Amygdala (tissue), 56 donors: Measurements from ENCODE around the gene ETDC.
A peak's percentile ranks its signal among the peaks of the same experiment; 100 is the strongest.

Experiments
- DNase-seq, 56 donors: peaks; one replicate each; lab custom pipeline; 2025; lab: John Stamatoyannopoulos, UW

The ETDC gene

DNA sequence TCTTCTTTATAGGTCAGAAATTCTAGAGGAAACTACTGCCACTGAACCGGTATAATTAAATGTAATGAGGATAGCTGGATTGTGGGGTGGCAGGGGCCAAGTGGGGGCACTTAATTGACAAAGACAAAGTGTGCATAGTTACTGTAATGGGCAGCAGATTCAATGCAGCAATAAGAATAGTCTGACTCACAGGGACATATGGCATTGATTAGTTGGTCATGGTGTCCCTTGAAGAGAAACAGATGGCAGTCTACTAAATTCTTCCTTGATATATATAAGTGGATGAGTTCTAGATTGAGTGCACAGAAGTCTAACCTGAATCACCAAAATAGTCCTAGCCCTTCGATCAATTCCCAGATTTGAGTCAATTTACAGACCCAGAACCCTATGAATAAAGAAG is 31.6 kb downstream of the ETDC start:
- no peak for DNase-seq

DNA sequence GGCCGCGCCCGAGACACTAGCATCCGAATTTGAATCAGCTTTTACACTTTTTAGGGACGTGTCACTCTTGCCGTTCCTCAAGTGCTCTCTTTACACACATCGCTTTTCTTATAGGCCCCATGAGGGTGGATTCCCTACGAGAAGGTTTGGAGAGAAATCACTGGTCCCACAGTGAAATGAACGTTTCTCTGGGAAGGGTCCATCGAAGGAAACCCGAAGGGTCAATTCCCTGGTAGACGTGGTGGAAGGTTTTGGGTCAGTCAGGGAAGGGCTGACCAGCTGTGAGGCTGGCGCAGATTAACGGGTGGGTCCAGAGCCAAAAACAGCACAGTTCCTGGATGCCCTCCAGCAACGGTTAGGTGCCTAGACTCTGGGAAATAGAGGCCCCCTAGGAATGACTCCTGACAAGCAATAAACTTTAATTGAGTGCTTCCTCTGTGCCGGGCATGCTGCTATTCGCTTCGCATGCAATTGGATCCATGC is 35.9 kb downstream of the ETDC start:
- DNase-seq: peak in 7 of 56 donors; percentile 0 to 11 (median 4)

DNA sequence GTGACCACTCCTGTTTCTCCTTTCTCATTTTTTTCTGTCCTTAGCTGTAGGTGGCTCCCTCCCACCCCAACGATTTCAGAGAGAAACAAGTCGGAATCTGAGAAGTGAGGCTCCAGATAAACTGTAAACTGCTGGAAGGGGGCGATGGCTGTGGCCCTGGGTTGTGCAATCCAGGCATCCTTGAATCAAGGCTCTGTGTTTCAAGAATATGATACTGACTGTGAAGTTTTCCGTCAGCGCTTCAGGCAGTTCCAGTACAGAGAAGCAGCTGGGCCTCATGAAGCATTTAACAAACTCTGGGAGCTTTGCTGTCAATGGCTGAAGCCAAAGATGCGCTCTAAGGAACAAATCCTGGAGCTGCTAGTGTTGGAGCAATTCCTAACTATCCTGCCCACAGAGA is 37.7 kb downstream of the ETDC start:
- DNase-seq: no peak

DNA sequence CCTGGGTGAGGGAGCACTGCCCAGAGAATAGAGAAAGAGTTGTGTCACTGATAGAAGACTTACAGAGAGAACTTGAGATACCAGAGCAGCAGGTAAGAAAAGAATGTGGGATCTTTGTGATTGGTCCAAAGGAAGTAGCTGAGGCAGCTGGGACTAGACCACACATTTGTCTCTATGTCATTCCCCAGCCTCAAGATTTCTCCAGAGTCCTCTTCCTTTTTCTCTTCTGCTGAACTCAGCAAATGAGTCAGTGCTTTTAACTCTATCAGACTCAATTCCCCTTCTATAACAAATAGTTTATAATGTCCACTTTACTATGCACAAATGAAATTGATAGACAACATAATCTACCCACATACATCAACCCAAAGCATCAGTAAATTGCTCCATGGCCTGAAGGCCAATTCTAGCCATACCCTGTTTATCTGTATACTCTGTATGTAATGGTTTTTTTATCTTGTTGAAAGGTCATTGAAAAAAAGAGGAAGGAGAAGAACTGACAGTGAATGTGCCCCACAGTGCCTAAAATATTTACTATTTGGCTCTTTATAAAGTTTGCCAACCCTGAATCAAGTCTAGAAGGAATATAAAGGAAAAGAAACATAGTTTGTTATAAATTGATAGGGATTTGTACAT is 38.2 kb downstream of the ETDC start:
- DNase-seq: no peak

DNA sequence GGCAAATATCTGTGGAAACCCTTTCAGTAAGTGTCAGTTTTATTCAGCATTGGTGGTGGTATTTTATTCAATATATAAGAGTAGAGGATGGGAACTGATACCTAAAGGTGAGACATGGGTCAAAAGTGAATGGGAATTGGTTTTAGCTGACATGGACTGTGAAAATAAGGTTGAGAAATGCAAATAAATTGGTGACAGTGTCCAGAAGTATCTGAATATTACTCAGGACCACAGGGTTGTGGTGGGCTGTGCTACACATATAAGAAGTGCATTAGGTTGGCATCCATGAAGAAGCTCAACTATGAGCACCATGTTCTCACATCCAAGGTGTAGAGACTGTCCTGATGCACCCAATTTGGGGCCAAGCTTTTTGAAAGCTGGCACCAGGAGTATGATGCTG is 45.0 kb downstream of the ETDC start:
- no peak for DNase-seq
